T-helper 1 cell (primary cell): Measurements from ENCODE around the gene VWA3B.
A peak's percentile ranks its signal among the peaks of the same experiment; 100 is the strongest.
"Not testable (repeated sequence)": the region's sequence is repeated elsewhere in the genome, so short reads cannot be mapped to it uniquely, and the experiment has no call there.

Source experiments
- DNase-seq, 5 donors: peaks; one replicate each; pipeline ENCODE4 v3.0.0-alpha.2; 2012 to 2020

The VWA3B gene

DNA sequence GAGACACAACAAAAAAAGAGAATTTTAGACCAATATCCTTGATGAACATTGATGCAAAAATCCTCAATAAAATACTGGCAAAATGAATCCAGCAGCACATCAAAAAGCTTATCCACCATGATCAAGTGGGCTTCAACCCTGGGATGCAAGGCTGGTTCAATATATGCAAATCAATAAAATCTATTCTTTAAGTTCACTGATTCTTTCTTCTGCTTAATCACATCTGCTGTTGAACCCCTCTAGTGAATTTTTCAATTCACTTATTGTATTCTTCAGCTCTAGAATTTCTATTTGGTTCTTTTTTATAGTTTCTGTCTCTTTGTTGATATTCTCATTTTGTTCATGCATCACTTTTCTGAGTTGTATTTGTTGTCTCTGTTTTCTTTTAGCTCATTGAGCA is 181.3 kb downstream of the VWA3B start:
- DNase-seq = not testable (repeated sequence)

DNA sequence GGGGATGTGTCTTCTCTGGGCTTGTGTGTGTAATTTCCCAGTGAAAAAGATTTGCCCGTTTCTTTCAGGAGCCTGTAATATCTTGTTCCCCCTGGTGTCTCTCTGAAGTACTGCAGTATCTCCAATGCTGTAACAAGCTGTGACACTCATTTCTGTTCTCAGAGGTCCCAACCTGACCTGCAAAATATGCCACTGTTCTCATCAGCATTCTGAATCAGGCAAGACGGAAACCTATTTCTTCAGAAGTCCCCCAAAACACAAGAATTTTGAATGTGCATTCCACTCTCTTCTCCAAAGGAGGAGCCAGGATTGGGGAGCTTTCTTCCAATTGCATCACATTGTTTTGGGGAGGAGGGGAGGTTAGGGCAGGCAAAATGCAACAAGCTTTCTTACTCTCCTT is 182.3 kb downstream of the VWA3B start:
- peak in 1 of 5 donors; percentile 26 for DNase-seq

DNA sequence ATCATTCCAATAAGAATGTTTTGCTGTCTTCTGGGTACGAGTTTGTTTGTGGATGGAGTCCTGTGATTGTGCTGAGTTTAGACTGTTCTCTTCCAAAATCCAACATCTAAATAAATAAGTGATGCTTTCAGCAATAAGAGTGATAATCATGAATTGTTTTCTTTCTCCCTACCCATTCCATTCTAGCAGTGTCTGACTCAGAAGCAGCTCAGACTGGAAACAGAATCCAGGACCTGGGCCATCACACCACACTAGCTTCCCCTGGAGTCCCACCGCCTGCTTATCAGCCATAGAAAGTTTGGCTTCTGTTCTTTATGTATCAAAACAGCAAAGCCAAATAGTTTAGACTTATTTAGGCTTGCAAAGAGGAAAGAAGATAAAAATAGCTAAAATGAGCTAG is 182.9 kb downstream of the VWA3B start:
- no peak for DNase-seq

DNA sequence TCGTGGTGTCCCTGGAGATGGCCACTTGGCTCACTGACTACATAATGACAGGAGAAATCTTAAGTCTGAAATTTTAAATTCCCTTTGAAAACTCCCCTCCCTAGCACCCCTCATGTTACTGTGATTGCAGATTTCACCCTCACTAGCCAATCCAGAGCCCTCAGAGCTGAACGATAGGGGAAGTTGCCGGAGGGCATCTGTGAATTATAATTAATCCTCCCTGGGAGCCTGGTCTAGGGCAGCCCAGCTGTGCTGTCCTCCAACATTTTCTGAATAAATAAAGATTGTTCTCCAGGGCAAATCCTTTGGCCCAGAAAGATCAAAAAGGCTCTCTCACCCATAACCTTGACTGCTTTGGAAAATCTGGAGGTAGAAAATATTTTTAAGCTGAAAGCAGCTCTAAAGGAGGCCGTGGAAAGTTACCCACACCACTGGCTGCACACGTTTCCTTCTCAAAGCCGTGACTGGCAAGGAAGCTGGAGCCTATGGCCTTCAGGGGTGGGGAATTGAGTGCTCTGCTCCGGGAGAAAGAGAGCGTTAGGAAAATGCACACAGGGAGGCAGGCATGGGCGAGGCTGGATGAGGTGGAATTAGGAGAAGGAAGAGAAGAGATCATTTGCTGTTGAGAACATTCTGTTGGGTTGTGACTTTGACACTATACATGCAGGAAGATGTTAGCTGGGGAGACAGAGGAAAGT is 190.3 kb downstream of the VWA3B start:
- DNase-seq = no peak

DNA sequence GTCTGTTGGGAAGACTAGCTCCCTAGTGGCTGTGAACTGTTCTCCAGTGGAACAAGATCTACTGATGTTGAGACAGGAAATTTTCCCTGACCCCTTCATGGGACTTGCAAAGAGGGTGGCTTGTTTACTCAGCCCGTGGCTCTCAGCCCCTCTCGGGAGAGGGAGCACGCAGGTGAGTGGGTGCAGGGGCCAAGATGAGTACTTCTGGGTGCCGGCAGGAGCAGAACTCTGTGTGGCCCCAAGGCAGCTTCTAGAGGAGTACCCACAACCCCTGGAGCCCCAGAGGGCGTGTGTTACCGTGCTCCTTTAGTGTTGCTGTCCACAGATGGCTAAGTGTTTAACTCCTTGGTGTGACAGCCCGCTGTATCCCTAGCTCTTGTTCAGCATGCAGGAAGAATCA is 191.1 kb downstream of the VWA3B start:
- no peak for DNase-seq

DNA sequence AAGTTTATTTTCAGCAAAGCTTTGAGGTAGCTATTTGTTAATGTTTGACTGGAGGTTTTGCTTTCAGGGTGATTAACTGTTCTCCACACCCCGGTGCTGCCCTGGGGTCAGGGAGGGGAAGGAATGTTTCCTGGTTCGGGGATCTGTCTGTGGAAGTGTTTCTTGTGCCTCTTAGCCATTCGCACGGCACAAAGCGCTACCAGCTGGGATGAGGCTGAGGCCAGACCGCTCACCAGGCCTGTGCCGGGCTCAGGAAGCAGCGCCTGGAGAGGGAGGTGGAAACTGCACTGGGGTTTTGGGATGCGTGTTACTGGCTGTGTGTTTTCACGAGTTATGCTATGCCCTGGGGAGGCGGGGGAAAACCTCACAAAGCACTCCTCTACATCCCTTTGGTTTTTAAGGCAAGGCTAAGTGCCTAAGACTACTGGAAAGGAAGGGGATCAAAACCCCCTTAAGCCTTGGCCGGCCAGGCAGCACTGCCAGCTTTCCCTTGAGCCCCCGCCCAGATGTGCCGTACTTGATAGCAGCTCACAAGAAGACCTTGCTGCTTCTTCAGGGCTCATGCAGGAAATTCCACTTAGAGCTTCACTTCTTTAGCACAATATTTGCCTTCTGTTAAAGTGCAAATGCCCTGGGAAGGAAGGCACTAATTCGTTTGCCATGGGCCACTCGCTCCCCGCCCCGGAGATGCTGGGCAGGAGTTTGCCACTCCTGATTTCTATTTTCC is 193.6 kb downstream of the VWA3B start:
- DNase-seq = no peak

DNA sequence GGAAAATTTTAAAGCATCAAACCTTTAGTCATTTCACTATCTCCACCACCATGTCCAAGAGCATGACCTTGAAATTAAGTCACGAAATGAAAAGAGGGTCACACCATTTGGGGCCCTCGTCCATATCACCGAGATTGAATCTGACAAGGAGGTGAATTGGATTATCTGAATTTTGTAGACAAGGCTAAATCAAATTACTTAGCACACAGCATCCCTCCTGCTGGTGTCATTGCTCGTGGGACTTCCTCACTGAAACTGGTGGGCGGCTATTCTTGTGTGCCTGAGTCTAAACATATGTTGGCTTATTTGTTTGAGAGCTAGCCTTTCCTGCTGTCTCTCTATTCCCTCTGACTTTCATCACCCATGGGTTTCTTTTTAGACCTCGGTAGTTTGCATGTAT is 194.6 kb downstream of the VWA3B start:
- DNase-seq = no peak

DNA sequence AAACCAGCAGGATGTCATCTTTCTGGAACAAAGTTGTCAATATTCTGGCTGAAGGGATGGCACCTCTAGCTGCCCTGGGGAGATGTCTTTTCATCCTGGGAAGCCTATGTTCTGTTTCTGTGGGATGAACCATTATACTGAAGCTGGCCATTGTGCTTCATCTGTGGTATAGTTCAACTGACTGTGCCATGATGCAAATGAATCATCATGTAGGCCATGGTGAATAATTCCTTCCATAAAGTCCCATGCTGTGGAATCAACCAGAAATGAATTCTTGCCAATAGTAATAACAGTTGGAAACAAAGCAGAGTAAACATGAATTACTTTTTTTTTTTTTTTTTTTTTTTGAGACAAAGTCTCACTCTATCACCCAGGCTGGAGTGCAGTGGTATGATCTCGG is 195.1 kb downstream of the VWA3B start:
- no peak for DNase-seq

DNA sequence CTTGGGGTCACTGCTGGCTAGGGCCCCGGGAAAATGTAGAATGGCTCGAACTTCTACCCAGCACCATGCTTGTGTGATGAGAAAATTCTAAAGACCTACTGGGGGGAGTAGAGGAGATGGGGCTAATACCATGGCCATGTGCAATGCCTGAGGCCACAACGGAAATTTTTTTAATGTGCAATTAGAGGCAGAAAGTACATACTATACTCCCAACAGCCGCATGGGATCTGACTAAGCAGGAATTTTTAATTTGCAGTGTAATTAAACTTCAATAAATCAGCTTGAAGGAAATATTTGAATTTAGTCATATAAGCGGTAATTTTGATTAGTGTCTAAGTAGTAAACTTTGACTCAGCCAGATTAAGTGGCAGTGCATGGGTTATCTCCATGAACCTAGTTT is 206.1 kb downstream of the VWA3B start:
- no peak for DNase-seq

DNA sequence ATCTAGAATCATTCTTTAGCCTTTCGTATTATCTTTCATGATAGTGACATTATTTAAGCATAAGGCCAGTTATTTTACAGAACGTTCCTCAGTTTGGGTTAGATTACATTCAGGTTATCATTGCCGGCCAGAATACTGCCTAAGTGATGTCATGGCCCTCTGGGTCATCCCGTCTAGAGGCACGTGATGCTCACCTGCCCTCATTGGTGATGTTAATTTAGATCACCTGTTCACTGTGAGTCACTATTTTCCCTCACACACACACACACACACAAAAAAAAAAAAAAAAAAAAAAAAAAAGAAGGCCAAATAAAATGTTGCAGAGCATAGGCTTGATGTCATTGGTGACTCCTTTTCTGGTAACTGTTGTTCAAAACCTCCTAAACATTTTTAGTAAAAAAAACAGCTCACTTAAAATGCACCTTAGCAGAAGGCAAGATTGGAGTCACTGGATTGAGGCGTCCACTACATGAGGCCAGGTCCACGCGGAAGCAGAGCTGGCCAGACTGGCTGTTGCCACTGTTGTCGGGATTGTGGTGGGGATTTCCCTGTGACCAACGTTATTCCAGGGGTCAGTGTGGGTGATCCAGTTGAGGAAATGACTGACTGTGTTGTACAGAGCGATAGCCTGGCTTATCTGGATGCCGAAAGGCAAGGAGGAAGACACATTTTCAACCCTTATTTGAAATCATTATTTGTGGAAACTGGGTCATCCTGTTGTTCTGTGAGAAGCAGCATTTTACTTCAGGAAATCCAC is 207.1 kb downstream of the VWA3B start:
- no peak for DNase-seq

DNA sequence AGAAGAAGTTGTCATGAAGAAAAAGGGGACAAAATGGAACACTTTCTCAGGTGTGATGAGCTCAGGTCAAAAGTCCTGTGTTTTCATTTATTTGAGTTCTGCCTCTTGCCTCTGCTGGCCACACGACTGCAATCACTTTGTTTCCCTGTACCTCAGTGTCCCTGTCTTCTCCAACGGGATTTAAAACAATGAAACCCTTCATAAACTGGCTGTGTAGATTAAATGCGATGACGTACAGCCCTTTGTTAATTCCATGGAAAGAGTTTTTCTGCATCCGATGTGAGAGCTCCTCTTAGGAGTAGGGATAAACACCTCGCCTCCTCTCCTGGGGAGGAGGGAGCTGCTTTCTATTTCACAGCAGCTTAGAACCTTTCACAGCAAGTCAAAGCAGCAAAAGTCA is 207.7 kb downstream of the VWA3B start:
- DNase-seq = no peak

DNA sequence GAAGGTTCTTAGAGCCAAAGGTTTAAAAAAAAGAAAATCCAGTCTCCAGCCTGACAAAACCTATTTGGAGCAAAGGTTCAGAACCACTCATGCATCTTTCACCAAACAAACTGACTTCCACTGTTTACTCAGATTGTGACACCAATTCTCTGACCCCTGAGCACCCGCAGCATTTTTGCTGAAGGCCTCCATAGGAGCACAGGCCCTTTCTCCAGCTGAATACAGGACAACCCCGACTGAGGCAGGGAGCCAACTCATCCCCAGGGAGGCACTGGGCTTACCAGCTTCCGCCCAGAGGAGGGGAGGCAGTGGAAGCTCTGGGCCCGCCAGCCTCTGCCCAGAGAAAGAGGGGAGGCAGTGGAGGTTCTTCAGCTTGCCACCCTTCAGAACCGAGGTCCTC is 208.3 kb downstream of the VWA3B start:
- no peak for DNase-seq

DNA sequence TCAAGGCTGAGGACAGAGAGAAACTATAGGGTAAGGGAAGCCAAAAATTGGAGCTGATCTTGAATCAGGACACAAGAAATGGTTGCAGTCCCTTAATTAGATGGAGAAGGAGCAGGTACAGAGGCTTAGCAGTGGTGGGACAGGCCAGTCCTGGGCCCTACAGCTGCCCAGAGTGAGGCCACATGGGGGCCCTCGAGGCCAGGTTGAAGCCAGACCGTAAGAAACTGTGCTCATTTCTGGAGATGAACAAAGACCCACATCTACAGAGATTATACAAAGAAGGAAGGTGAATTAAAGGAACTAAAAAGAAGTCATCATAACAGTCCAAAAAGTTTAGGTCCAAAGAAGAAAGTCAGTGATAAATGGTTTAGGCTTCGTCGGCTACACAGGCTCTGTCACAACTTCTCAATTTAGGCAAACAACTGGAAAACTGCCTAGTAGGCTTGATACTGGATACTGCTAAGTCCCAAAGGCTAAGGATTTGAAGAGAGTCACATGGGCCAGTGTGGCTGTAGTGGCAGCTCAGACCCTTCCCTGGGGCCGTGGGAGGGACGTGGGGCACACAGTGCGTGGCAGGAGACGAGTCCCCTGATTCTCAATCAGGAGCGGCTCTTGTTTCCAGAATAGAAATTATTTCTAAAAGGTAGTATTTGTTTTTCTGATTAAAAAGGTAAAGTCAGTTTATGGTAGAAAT is 208.9 kb downstream of the VWA3B start:
- DNase-seq = no peak

DNA sequence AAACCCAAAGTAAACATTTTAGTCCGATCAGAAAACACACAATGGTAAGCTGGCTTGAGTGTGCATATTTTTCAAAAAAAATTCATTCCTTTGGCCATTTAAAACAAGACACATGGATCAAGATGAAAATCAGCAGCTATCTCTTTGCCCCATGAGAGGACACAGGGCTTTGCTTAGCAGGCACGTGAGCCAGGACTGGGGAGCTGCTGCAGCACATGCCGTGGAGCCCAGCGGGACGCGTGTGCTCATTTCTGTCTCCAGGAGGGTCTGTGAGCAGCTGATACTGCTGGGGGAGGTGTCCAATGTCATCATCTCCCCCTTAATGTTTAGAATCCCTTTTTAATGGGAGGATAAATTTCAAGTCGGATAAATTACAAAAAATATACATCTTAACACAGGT is 209.5 kb downstream of the VWA3B start:
- DNase-seq = no peak

DNA sequence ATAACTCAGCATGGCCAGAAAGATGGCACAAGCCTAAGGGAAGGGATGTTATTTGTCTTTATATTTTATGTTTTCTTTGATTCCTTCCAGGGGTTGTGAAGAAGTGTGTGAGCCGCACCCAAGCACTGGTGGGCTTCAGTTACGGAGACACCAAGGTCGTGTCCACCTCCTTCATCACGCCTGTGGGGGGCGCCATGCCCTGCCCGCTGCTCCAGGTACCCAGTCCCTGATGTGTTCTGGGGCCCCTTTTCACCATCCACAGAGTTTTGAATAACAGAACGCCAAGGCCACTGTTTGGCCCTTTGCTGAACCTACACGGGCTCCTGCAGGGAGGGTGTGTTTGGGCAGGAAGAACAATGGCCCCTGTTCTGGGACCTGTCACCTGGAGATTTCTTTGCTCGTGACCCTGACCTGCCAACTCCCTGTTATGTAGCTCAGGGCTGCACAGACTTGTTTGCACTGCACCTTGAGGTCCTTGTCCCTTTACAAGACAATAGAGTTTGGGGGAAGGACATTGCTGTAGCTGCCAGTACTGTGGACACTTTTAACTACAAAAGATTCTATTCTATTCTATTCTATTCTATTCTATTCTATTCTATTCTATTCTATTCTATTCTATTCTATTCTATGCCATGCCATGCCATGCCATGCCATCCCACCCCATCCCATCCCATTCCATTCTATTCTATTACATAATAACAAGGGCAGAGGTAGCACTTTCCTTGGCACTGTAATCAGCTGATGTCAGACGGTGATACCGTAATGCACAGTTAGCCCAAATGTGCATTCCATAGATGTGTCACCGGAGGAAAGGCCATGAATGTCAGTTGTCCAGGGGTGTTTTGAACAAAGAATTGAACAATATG is 211.1 kb downstream of the VWA3B start:
- no peak for DNase-seq

DNA sequence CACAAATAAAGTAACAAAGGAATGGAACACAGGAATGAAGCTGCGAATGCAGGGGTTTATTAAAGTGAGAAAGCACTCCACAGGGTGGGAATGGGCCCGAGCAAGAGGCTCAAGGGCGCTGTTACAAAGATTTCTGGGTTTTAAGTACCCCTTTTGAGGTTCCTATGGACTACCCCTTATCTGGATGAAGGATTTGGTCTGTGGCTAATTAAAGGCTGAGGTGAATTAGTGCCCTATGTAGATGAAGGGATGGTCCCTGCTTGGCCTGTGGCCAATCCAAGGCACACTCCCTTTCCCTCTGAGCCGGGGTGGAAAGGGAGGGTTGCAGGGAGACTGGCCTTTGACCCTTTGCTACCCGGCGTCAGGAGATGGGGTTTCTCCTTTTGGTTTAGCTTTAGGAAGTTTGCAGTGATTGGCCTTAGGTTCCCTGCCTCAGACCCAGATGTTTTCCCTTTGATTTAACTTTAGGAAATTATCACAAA is 211.8 kb downstream of the VWA3B start:
- no peak for DNase-seq

DNA sequence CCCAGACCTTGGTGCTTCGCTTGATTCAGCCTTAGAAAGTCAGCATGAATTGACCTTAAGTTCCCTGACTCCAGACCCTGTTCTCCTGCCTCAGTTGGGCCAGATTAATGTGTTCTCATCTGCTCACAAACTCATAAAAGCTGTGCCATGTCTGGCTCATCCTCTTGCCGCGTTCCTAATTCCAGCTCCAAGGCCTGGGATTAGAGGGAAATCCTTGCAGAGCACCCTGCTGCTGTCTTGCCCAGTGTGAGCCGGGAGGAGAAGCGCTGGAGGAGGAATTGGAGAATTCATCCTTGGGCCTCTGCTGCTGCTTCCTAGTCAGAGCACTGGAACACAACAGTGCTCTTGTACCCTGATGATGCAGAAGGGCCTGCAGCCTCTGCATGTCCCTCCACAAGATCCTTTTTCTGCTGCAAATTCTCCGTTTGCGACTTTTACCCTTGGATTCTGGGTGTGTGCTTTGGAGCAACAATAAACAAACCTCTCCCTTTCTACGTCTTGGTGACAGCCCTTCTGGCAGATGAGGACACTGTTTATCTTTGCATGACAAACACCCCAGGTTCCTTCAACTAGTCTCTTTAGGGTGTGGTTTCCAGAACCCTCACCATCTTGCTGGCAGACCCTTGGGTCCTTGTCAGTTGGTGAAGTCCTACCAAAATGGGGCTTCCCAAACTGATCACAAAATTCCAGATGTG is 212.4 kb downstream of the VWA3B start:
- DNase-seq = no peak

DNA sequence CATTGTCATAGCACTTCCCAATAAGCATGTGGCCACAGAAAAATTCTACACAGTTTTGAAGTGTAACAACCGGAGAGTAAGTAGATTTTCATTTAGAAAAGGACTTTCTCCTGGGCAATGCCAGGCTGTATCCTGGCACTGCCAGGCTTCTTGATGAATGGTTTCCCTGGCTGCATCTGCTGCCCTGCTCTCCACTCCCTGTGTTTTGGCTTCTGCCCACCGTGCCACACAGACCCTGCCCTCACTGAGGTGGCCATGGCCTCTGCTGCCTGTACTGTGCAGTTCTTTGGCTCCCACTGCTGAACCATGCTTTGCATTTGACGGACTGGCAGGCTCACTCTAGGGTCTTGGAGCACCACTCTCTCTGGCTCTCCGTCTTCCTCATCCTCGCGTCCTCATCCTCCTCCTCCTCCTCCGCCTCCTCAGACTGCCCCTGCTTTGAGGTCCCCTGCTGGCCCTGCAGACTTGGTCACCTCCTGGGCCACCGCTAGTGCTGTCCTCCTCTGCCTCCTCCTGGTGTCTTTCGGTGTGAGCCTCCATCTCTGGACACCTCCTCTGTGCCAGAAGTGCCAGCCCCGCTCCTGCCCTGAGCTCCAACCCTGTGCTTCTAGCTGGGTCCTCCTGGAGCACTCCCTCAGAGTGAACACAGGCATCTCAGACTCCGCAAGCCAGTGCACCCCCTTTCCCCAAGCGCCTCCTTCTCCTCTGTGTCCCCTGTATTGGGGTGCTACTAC is 213.3 kb downstream of the VWA3B start:
- no peak for DNase-seq

DNA sequence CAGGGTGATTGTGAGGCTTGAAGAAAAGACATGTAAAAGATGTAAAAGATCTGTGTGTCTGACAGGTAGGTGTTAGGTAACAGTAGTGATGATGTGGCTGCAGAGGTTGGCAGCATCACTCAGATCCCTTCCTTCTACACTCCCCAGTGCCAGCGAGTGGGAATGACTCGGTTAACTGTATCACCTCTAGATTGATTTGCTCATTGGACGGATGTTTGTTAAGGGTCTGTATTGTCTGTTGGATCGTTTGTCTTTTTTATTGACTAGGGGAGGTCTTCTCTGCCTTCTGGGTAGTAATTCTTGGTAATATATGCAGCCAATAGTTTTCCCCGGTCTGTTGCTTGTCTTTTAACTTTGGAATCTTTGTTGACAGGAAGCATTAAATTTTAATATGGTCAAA is 214.5 kb downstream of the VWA3B start:
- DNase-seq = no peak

DNA sequence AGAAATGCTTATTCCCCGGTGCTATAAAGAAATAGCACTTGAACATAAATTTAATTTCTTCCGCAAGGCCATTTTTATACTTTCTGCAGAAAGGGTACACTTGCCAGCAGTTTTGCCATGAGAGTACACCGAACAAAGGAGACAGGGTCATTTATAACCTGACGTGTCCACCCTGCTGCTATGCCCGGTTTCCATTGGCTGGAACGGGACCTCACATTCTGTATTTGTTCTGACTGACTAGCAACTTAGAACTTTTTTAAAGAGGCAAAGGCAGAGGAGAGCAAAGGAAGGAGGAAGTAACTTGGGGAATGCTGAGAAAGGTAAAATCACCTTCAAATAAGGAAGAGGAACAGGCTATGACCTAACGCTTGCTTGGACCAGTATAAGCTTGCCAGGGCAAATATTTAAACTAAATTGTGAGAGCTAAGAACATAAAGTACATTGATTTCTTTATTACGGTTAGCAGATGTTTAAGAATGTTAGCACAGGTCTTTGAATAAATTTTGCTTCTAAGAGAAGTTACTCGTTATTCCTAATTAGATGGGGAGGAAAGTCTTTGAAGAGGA is 220.2 kb downstream of the VWA3B start:
- DNase-seq = not testable (repeated sequence)
